Naive thymus-derived CD4-positive, alpha-beta T cell (primary cell): Measurements from ENCODE around the gene TPD52L2. TPM values are rescaled to one million over a fixed set of nuclear protein-coding genes. Genes with fewer than 3 reads are reported as not detected.
"Not testable (repeated sequence)": the region's sequence is repeated elsewhere in the genome, so short reads cannot be mapped to it uniquely, and the experiment has no call there.

Experiments used
- ATAC-seq: fragments of 150-1000 bp; cut with Tn5 transposase; 2 replicates; pipeline ENCODE4 v1.10.0; 2021; ENCODE audit warnings: mild to moderate bottlenecking, moderate library complexity
- CTCF ChIA-PET: fragments of 350-600 bp; sonication (Branson Sonifier 250); formaldehyde crosslinking; loops from one replicate; lab custom pipeline; 2021; ENCODE audit warnings: antibody characterized with exemption; lab: Charles Lee
- POLR2A ChIA-PET: fragments of 350-600 bp; sonication (Branson Sonifier 250); formaldehyde crosslinking; loops from one replicate; lab custom pipeline; 2021; ENCODE audit warnings: antibody characterized with exemption, inconsistent platforms; lab: Charles Lee
- DNase-seq, 9 donors: peaks; one replicate each; pipeline versions ENCODE4 v3.0.0 to v3.0.0-alpha.2; 2020 to 2022; ENCODE audit warnings: mixed read lengths in 1 of 9
- H3K27ac ChIP-seq: one replicate; pipeline ENCODE4 v1.7.0; 2013; ENCODE audit warnings: mild to moderate bottlenecking, low read depth, low read length, moderate library complexity
- H3K27me3 ChIP-seq, 2 donors: one replicate each; pipeline ENCODE4 v1.7.0; 2013; ENCODE audit warnings: low read length in 2 of 2, mild to moderate bottlenecking in 2 of 2, moderate library complexity in 2 of 2; ENCODE audit not compliant: control insufficient read depth in 2 of 2, insufficient read depth in 2 of 2
- H3K36me3 ChIP-seq, 3 experiments: 1 replicate in 2 of 3; 2 replicates in 1 of 3; pipeline ENCODE4 v1.7.0; 2013; ENCODE audit warnings: low read length in 3 of 3, mild to moderate bottlenecking in 3 of 3, moderate library complexity in 1 of 3; ENCODE audit not compliant: insufficient read depth in 3 of 3, control insufficient read depth in 2 of 3
- H3K4me1 ChIP-seq, 2 donors: one replicate each; pipeline ENCODE4 v1.7.0; 2013; ENCODE audit warnings: low read length in 2 of 2, mild to moderate bottlenecking in 2 of 2, moderate library complexity in 1 of 2; ENCODE audit not compliant: control insufficient read depth in 2 of 2, insufficient read depth in 2 of 2
- H3K4me3 ChIP-seq: 2 replicates; pipeline ENCODE4 v1.7.0; 2013; ENCODE audit warnings: mild to moderate bottlenecking, low read length
- H3K9me3 ChIP-seq, 3 experiments: 1 replicate in 2 of 3; 2 replicates in 1 of 3; pipeline ENCODE4 v1.7.0; 2013; ENCODE audit warnings: low read length in 3 of 3; ENCODE audit not compliant: control insufficient read depth in 2 of 3
- H3K27ac Mint-ChIP-seq, 9 donors: one replicate each; pipeline ENCODE4 v1.8.0; 2020 to 2022; ENCODE audit warnings: mixed read lengths in 9 of 9, mild to moderate bottlenecking in 8 of 9, moderate library complexity in 5 of 9, inconsistent platforms in 2 of 9
- H3K27me3 Mint-ChIP-seq, 5 donors: one replicate each; pipeline ENCODE4 v1.8.0; 2021 to 2022; ENCODE audit warnings: mixed read lengths in 5 of 5, mild to moderate bottlenecking in 1 of 5
- H3K36me3 Mint-ChIP-seq, 5 donors: one replicate each; pipeline ENCODE4 v1.8.0; 2020 to 2022; ENCODE audit warnings: mixed read lengths in 5 of 5, mild to moderate bottlenecking in 3 of 5, inconsistent platforms in 1 of 5
- H3K4me1 Mint-ChIP-seq, 7 donors: one replicate each; pipeline ENCODE4 v1.8.0; 2020 to 2022; ENCODE audit warnings: mixed read lengths in 7 of 7, mild to moderate bottlenecking in 3 of 7, inconsistent platforms in 1 of 7
- H3K4me3 Mint-ChIP-seq, 10 donors: one replicate each; pipeline ENCODE4 v1.8.0; 2020 to 2022; ENCODE audit warnings: mild to moderate bottlenecking in 10 of 10, mixed read lengths in 10 of 10, moderate library complexity in 6 of 10, inconsistent platforms in 2 of 10
- H3K9me3 Mint-ChIP-seq, 11 donors: one replicate each; pipeline ENCODE4 v1.8.0; 2020 to 2022; ENCODE audit warnings: mixed read lengths in 11 of 11, mild to moderate bottlenecking in 4 of 11, inconsistent platforms in 1 of 11, moderate library complexity in 1 of 11
- intact Hi-C, 2 donors: fragments of 100-400 bp; cut with micrococcal nuclease; formaldehyde crosslinking; loops; one replicate each; pipeline ENCODE4 v1.15.1; 2023
- polyA plus RNA-seq, 2 donors: library from polyadenylated mRNA; unstranded; fragments of 300-500 nt; fragmentation: Illumina TruSeq; gene quantifications; one replicate each; pipeline ENCODE4 v1.2.3, GENCODE V29; 2021
- total RNA-seq, 6 experiments: library from RNA in 5 of 6; stranded (reverse) in 5 of 6; gene quantifications; 1 replicate in 5 of 6; 2 replicates in 1 of 6; pipeline ENCODE4 v1.2.3 and lab custom pipeline; 2021 to 2026

TPD52L2 gene
- total and polyA plus RNA-seq, 7 experiments from 2014 or later = 33.7 to 84.0 (median 47.5) TPM

DNA sequence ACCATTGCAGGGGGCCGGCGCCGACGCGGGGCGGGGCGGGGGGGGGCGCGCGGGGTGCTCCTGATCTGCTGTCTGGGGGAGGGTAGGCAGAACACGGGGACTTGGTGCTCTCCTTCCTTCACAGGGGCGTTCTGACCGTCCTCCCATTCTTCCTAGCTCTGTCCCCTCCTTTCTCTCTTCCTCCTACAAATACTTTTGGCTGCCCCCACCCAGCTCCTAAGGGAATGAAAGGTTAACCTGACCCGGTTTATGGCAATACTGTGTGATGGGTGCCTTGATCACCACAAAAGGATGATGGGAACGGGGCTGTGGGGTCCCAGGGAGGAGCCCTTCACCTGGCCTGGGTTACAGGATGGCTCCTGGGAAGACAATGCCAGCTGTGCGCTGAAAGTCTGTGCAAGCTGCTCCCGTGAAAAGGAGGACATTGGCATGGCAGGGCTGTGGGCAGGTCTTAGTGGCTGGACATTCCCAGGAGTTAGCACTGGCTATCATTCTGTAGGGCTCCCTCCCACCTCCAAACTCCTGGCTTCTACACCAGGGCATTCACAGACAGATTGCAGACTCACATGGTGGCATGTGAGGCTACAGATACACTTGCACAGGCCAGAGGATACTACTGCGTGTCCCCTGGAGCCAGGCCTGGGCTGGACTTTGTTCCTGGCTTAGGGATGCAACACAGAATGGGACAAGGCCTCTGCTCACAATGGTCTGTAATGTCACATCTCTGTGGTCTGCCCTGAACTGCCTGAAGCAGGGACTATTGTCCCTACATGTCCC, 1.9 kb upstream of the TPD52L2 start:
- H3K36me3 Mint-ChIP-seq = peaks cover 0 to 16% (median 12%) of the 10 kb centered on the region in 5 donors
- H3K9me3 Mint-ChIP-seq = no peaks in the 10 kb centered on the region
- CTCF ChIA-PET = interaction anchor here (0.7 to 2.5 kb wide), 4 partner anchors 16 to 325 kb away, joined by 3 to 7 read pairs (median 4); partner anchors contain the start of genes ARFRP1 and ZGPAT

GRCh38 chr20:63863798-63864544, 1.1 kb upstream of the TPD52L2 start:
- ChIA-PET CTCF (interaction anchor here (0.7 to 2.5 kb wide), 9 partner anchors 10 to 328 kb away, joined by 3 to 7 read pairs (median 3); partner anchors contain the start of genes ARFRP1, LIME1 and ZGPAT), POLR2A (interaction anchor here (0.6 to 3.2 kb wide), 14 partner anchors 9 to 343 kb away, joined by 3 to 15 read pairs (median 8); partner anchors contain the start of genes ARFRP1, LIME1, PPDPF and SAMD10)
- Mint-ChIP-seq H3K27ac (peak overlapping the region; percentile 91 to 99 (median 97)), H3K27me3 (no peaks in the 10 kb centered on the region), H3K9me3 (no peaks in the 10 kb centered on the region), H3K4me3 (peak overlapping the region; percentile 88 to 100 (median 98)), H3K4me1 (peaks cover 25 to 43% (median 38%) of the 10 kb centered on the region in 7 donors), H3K36me3 (peaks cover under 1 to 18% (median 12%) of the 10 kb centered on the region in 5 donors)
- intact Hi-C loops = loop anchor here (1.0 to 10.0 kb wide), 13 partner anchors 33 to 429 kb away; partner anchors contain the start of genes ARFRP1 (in 2 of the 2), TCEA2 (in 2 of the 2), LIME1 (in 1 of the 2) and RTEL1 (in 1 of the 2)
- Histone ChIP-seq H3K27me3 (no peaks in the 10 kb centered on the region), H3K4me3 (peak overlapping the region; percentile 74), H3K36me3 (peaks cover 0 to 18% (median under 1%) of the 10 kb centered on the region in 3 experiments), H3K27ac (peak overlapping the region; percentile 84), H3K9me3 (no peaks in the 10 kb centered on the region), H3K4me1 (peaks cover 13 to 16% of the 10 kb centered on the region in 2 donors)
- ATAC-seq (peak; percentile 78), DNase-seq (peak; percentile 67 to 80 (median 76))

More for the DNA sequence above, 1.9 kb upstream of the TPD52L2 start:
- peak overlapping the region; percentile 84 for H3K27ac ChIP-seq
- intact Hi-C loops = loop anchor here (2.0 to 10.0 kb wide), 5 partner anchors 32 to 428 kb away; partner anchors contain the start of genes LIME1 (in 1 of the 2), SLC2A4RG (in 1 of the 2), TCEA2 (in 1 of the 2) and ZBTB46 (in 1 of the 2)
- Mint-ChIP-seq H3K4me3 (peak overlapping the region; percentile 88 to 100 (median 98)), H3K27me3 (no peaks in the 10 kb centered on the region), H3K4me1 (peaks cover 28 to 48% (median 43%) of the 10 kb centered on the region in 7 donors), H3K27ac (peak overlapping the region; percentile 91 to 99 (median 97))
- ATAC-seq (no peak), DNase-seq (no peak)
- POLR2A ChIA-PET = interaction anchor here (1.0 to 2.8 kb wide), 5 partner anchors 8 to 342 kb away, joined by 3 to 12 read pairs (median 10); partner anchors contain the start of genes LIME1 and PPDPF
- peak overlapping the region; percentile 74 for H3K4me3 ChIP-seq
- H3K27me3 ChIP-seq = no peaks in the 10 kb centered on the region
- H3K4me1 ChIP-seq = peaks cover 21 to 24% of the 10 kb centered on the region in 2 donors
- peaks cover 0 to 11% (median 0%) of the 10 kb centered on the region in 3 experiments for H3K36me3 ChIP-seq
- H3K9me3 ChIP-seq = no peaks in the 10 kb centered on the region

GRCh38 chr20:63864545-63864977, 509 bp upstream of the TPD52L2 start:
- DNase-seq = peak in 3 of 9 donors; percentile 17 to 55 (median 44)
- Mint-ChIP-seq H3K27me3 (no peaks in the 10 kb centered on the region), H3K4me1 (peaks cover 27 to 42% (median 36%) of the 10 kb centered on the region in 7 donors), H3K36me3 (peaks cover 6 to 23% (median 13%) of the 10 kb centered on the region in 5 donors), H3K27ac (peak overlapping the region; percentile 91 to 99 (median 97)), H3K9me3 (no peaks in the 10 kb centered on the region), H3K4me3 (peak overlapping the region; percentile 88 to 100 (median 98))
- H3K36me3 ChIP-seq = peaks cover 0 to 24% (median 7%) of the 10 kb centered on the region in 3 experiments
- no peaks in the 10 kb centered on the region for H3K9me3 ChIP-seq
- ChIA-PET POLR2A (interaction anchor here (0.6 to 3.2 kb wide), 18 partner anchors 9 to 343 kb away, joined by 3 to 15 read pairs (median 5); partner anchors contain the start of genes ARFRP1, LIME1, PPDPF and RTEL1), CTCF (interaction anchor here (0.9 to 2.5 kb wide), 8 partner anchors 11 to 328 kb away, joined by 3 to 7 read pairs (median 3); partner anchors contain the start of genes ARFRP1, LIME1 and ZGPAT)
- H3K27ac ChIP-seq = peak overlapping the region; percentile 84
- H3K4me1 ChIP-seq = peaks cover 11 to 14% of the 10 kb centered on the region in 2 donors
- H3K4me3 ChIP-seq = peak overlapping the region; percentile 74
- intact Hi-C loops = loop anchor here (1.0 to 10.0 kb wide), 12 partner anchors 37 to 430 kb away; partner anchors contain the start of genes ARFRP1 (in 2 of the 2), TCEA2 (in 2 of the 2), LIME1 (in 1 of the 2) and RTEL1 (in 1 of the 2)
- no peak for ATAC-seq
- no peaks in the 10 kb centered on the region for H3K27me3 ChIP-seq

DNA sequence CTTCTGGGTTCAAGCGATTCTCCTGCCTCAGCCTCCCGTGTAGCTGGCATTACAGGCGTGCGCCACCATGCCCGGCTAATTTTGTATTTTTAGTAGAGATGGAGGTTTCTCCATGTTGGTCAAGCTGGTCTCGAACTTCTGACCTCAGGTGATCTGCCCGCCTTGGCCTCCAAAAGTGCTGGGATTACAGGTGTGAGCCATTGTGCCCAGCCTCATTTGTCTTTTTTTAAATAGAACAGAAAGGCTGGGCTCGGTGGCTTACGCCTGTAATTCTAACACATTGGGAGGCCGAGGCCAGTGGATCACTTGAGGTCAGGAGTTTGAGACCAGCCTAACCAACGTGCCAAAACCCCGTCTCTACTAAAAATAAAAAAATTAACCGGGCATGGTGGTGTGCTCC, 2.0 kb downstream of the TPD52L2 start:
- POLR2A ChIA-PET = interaction anchor here (0.6 to 3.2 kb wide), 3 partner anchors 14 to 172 kb away, joined by 3 to 15 read pairs (median 4); partner anchors contain the start of gene SAMD10
- DNase-seq, CTCF ChIA-PET, ATAC-seq, H3K27me3 Mint-ChIP-seq, H3K9me3 Mint-ChIP-seq, H3K9me3 ChIP-seq, H3K27me3 ChIP-seq, H3K4me3 ChIP-seq, H3K27ac ChIP-seq: not testable (repeated sequence)
- Mint-ChIP-seq H3K36me3 (peaks cover 7 to 16% (median 10%) of the 10 kb centered on the region in 5 donors), H3K27ac (peak overlapping the region in 2 of 9 donors; percentile 18 to 28), H3K4me1 (peaks cover 27 to 42% (median 36%) of the 10 kb centered on the region in 7 donors), H3K4me3 (peak overlapping the region in 8 of 10 donors; percentile 13 to 97 (median 70))
- Histone ChIP-seq H3K4me1 (peaks cover 11 to 14% of the 10 kb centered on the region in 2 donors), H3K36me3 (peaks cover 5 to 38% (median 9%) of the 10 kb centered on the region in 3 experiments)
- intact Hi-C loops = loop anchor here (10.0 kb wide), 3 partner anchors 132 to 432 kb away; partner anchors contain the start of genes LIME1 (in 1 of the 2), SLC2A4RG (in 1 of the 2) and TCEA2 (in 1 of the 2)

- peak overlapping the region in 3 of 10 donors; percentile 29 to 50 (median 39) for H3K4me3 Mint-ChIP-seq
- H3K4me1 ChIP-seq = peaks cover 10 to 12% of the 10 kb centered on the region in 2 donors
Measured at GRCh38 chr20:63868264-63868663, 3.2 kb downstream of the TPD52L2 start.

More at GRCh38 chr20:63868264-63868663, 3.2 kb downstream of the TPD52L2 start:
- CTCF ChIA-PET = no interaction called here
- Mint-ChIP-seq H3K27ac (peak overlapping the region in 2 of 9 donors; percentile 34), H3K27me3 (no peaks in the 10 kb centered on the region), H3K4me1 (peaks cover 23 to 39% (median 32%) of the 10 kb centered on the region in 7 donors), H3K36me3 (peaks cover 5 to 17% (median 12%) of the 10 kb centered on the region in 5 donors), H3K9me3 (no peaks in the 10 kb centered on the region)
- POLR2A ChIA-PET = no interaction called here
- peaks cover 5 to 39% (median 9%) of the 10 kb centered on the region in 3 experiments for H3K36me3 ChIP-seq
- no peak overlapping the region for H3K4me3 ChIP-seq
- DNase-seq = no peak
- ATAC-seq = no peak
- no peaks in the 10 kb centered on the region for H3K9me3 ChIP-seq
- H3K27ac ChIP-seq = no peak overlapping the region
- no peaks in the 10 kb centered on the region for H3K27me3 ChIP-seq
- intact Hi-C loops = loop anchor here (10.0 kb wide), 3 partner anchors 133 to 433 kb away; partner anchors contain the start of genes LIME1 (in 1 of the 2), SLC2A4RG (in 1 of the 2) and TCEA2 (in 1 of the 2)
